Spleen (tissue), 11 donors: ENCODE data around the gene CHST12. TPM values are rescaled to one million over a fixed set of nuclear protein-coding genes. Genes with fewer than 3 reads are reported as not detected.

Experiments used
- DNase-seq: peaks from one replicate; pipeline ENCODE4 v3.0.0-alpha.2; 2020
- H3K27ac ChIP-seq, 8 donors: fragments of 200-600 bp; sonication (generic) in 7 of 8; 1 replicate in 4 of 8; 2 replicates in 4 of 8; pipeline versions ENCODE4 v1.5.0 to v1.8.0; 2016 to 2021; ENCODE audit warnings: inconsistent platforms in 4 of 8, mild to moderate bottlenecking in 4 of 8, moderate library complexity in 1 of 8
- H3K27me3 ChIP-seq, 7 donors: fragments of 200-600 bp; sonication (generic) in 6 of 7; replicated peaks in 1 of 7; 1 replicate in 4 of 7; 2 replicates in 3 of 7; pipeline versions ENCODE4 v1.5.0 to v1.8.0; 2016 to 2021; ENCODE audit warnings: inconsistent platforms in 3 of 7, mild to moderate bottlenecking in 1 of 7
- H3K36me3 ChIP-seq, 6 donors: fragments of 200-600 bp; sonication (generic) in 5 of 6; 1 replicate in 4 of 6; 2 replicates in 2 of 6; pipeline versions ENCODE4 v1.5.0 to v1.8.0; 2016 to 2021; ENCODE audit warnings: inconsistent platforms in 2 of 6
- H3K4me1 ChIP-seq, 6 donors: fragments of 200-600 bp; sonication (generic) in 5 of 6; 1 replicate in 3 of 6; 2 replicates in 3 of 6; pipeline versions ENCODE4 v1.5.0 to v1.8.0; 2016 to 2021; ENCODE audit warnings: inconsistent platforms in 3 of 6
- H3K4me3 ChIP-seq, 8 donors: fragments of 200-600 bp; sonication (generic) in 7 of 8; 1 replicate in 4 of 8; 2 replicates in 4 of 8; pipeline versions ENCODE4 v1.5.0 to v1.8.0; 2016 to 2021; ENCODE audit warnings: inconsistent platforms in 4 of 8, mild to moderate bottlenecking in 4 of 8, moderate library complexity in 2 of 8
- H3K9me3 ChIP-seq, 8 donors: fragments of 200-600 bp; sonication (generic) in 7 of 8; 1 replicate in 4 of 8; 2 replicates in 4 of 8; pipeline versions ENCODE4 v1.5.0 to v1.8.0; 2016 to 2021; ENCODE audit warnings: inconsistent platforms in 4 of 8
- CTCF ChIP-seq, 11 experiments: fragments of 200-600 bp in 7 of 11; fragments of 450-650 bp in 4 of 11; sonication (generic) in 4 of 11; IDR thresholded peaks in 8 of 11; conservative IDR thresholded peaks in 3 of 11; 1 replicate in 7 of 11; 2 replicates in 4 of 11; pipeline versions ENCODE4 v1.4.0 to v1.8.0; 2016 to 2021; ENCODE audit warnings: antibody characterized with exemption in 11 of 11, inconsistent platforms in 4 of 11, mild to moderate bottlenecking in 1 of 11
- POLR2A ChIP-seq, 3 donors: fragments of 450-650 bp; IDR thresholded peaks; one replicate each; pipeline ENCODE4 v1.5.1; 2017; ENCODE audit warnings: antibody characterized with exemption in 3 of 3, mild to moderate bottlenecking in 1 of 3
- POLR2AphosphoS5 ChIP-seq, 3 donors: sonication (generic); formaldehyde crosslinking; IDR thresholded peaks; one replicate each; pipeline ENCODE4 v1.5.1; 2017; ENCODE audit warnings: antibody characterized with exemption in 3 of 3
- WGBS, 5 donors: extraction: QIAGEN DNeasy Blood & Tissue Kit in 3 of 5; methylation state at CpG; one replicate each; pipeline versions ENCODE4 v1.1.5 to v1.1.7; 2013 to 2018; 5-methylcytosine and 5-hydroxymethylcytosine counted together
- intact Hi-C: fragments of 100-400 bp; cut with DNase I; formaldehyde crosslinking; loops from one replicate; pipeline ENCODE4 v1.15.0; 2023; ENCODE audit warnings: low total_unique reads
- polyA plus RNA-seq, 3 donors: library from polyadenylated mRNA; stranded (reverse); fragments of 200-250 nt; gene quantifications; one replicate each; pipeline ENCODE4 v1.2.1, GENCODE V29; 2013
- total RNA-seq, 7 donors: library from RNA; depleted of rRNA in 3 of 7; stranded (reverse); fragments of >200 nt in 3 of 7; fragmentation: NEBNext Ultra II Directional in 4 of 7; extraction: Animal tissue kit (Norgen Biotek cat#: 25700) in 4 of 7; gene quantifications; one replicate each; pipeline versions ENCODE4 v1.1.0 to v1.2.1, GENCODE V29; 2016 to 2021
- donor health status: healthy with polysubstance abuse.
- donor health status: DM: no; HTN: no; CAD: no; lungs with moderate emphysema.
- donor health status: DM: no; HTN: no; CAD: no.
- donor health status: Bipolar disorder and iron deficiency.
- donor health status: healthy.
- donor health status: DM: no; HTN: no; CAD: no.
- donor health status: DM: yes; HTN: yes; CAD: no.

The CHST12 gene
- total and polyA plus RNA-seq, 10 donors, result 7.7 to 51.4 (median 31.6) TPM

DNA sequence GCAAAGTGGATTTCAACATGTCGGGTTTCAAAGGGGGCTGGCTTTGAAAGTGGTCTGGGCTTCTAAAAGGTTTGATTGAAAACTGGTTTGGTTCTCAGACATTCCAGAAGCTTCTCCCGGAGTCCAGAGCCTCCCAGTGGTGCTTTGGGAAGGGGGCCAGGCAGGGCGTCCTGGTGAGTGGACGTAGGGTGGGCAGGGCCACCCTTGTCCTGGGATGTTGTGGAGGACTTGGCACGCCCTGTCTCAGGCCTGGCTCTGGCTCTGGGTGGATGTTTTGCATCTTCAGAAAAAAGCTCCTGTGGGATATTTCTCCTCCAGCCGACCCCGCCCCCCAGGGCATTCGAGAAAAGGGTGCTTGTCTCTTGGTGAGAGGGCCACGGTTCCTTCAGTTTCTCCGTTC lies 41.6 kb downstream of the CHST12 start:
- Histone ChIP-seq H3K4me1 (peaks cover 0 to 42% (median 6%) of the 10 kb centered on the region in 6 donors), H3K27me3 (no peaks in the 10 kb centered on the region), H3K27ac (peak overlapping the region in 4 of 8 donors; percentile 6 to 47 (median 30)), H3K9me3 (no peaks in the 10 kb centered on the region), H3K36me3 (peaks cover 0 to 52% (median 3%) of the 10 kb centered on the region in 6 donors), H3K4me3 (no peak overlapping the region)
- no peak for DNase-seq
- TF ChIP-seq POLR2A (IDR thresholded peaks at IDR 0.05), result no peak
- TF ChIP-seq POLR2AphosphoS5 (IDR thresholded peaks at IDR 0.05), result no peak
- TF ChIP-seq CTCF (IDR thresholded peaks at IDR 0.05 in 8 of 11, conservative IDR thresholded peaks at IDR 0.05 in 3 of 11), result no peak
- intact Hi-C loops, result no loop called here
- 77 to 90% (median 87%) methylated on average over 10 of the region's 10 CpGs for WGBS, 5 donors

GRCh38 chr7:2445898-2446555 lies 42.6 kb downstream of the CHST12 start:
- no peak for DNase-seq
- H3K9me3 ChIP-seq, result no peaks in the 10 kb centered on the region
- H3K27me3 ChIP-seq, result no peaks in the 10 kb centered on the region
- TF ChIP-seq POLR2AphosphoS5 (IDR thresholded peaks at IDR 0.05) (peak in 2 of 3 donors; percentile 10 to 57), CTCF (IDR thresholded peaks at IDR 0.05 in 8 of 11, conservative IDR thresholded peaks at IDR 0.05 in 3 of 11) (no peak)
- intact Hi-C loops, result no loop called here
- peaks cover 0 to 51% (median 3%) of the 10 kb centered on the region in 6 donors for H3K36me3 ChIP-seq
- peak overlapping the region in 2 of 8 donors; percentile 8 to 21 for H3K27ac ChIP-seq
- peaks cover 0 to 47% (median 9%) of the 10 kb centered on the region in 6 donors for H3K4me1 ChIP-seq
- WGBS, 5 donors, result 67 to 80% (median 74%) methylated on average over 21 of the region's 21 CpGs
- H3K4me3 ChIP-seq, result no peak overlapping the region

GRCh38 chr7:2446676-2447075 lies 43.3 kb downstream of the CHST12 start:
- H3K27me3 ChIP-seq, result no peaks in the 10 kb centered on the region
- intact Hi-C loops, result no loop called here
- TF ChIP-seq POLR2A (IDR thresholded peaks at IDR 0.05) (no peak), CTCF (IDR thresholded peaks at IDR 0.05 in 8 of 11, conservative IDR thresholded peaks at IDR 0.05 in 3 of 11) (no peak), POLR2AphosphoS5 (IDR thresholded peaks at IDR 0.05) (no peak)
- H3K9me3 ChIP-seq, result no peaks in the 10 kb centered on the region
- H3K4me3 ChIP-seq, result no peak overlapping the region
- peaks cover 3 to 47% (median 15%) of the 10 kb centered on the region in 6 donors for H3K4me1 ChIP-seq
- no peak for DNase-seq
- WGBS, 5 donors, result 76 to 94% (median 84%) methylated on average over 6 to 10 of the region's 10 CpGs
- peaks cover 0 to 51% (median 3%) of the 10 kb centered on the region in 6 donors for H3K36me3 ChIP-seq
- H3K27ac ChIP-seq, result peak overlapping the region in 1 of 8 donors; percentile 21

GRCh38 chr7:2450198-2451107 lies 47.0 kb downstream of the CHST12 start:
- no peak for DNase-seq
- intact Hi-C loops, result no loop called here
- Histone ChIP-seq H3K4me1 (peaks cover 8 to 41% (median 22%) of the 10 kb centered on the region in 6 donors), H3K27me3 (no peaks in the 10 kb centered on the region), H3K27ac (no peak overlapping the region), H3K9me3 (peaks cover 0 to 3% (median 0%) of the 10 kb centered on the region in 8 donors), H3K36me3 (peaks cover 0 to 16% (median 0%) of the 10 kb centered on the region in 6 donors), H3K4me3 (no peak overlapping the region)
- no peak for TF ChIP-seq CTCF (IDR thresholded peaks at IDR 0.05 in 8 of 11, conservative IDR thresholded peaks at IDR 0.05 in 3 of 11)
- TF ChIP-seq POLR2AphosphoS5 (IDR thresholded peaks at IDR 0.05), result peak; percentile 15 to 27 (median 24)
- no peak for TF ChIP-seq POLR2A (IDR thresholded peaks at IDR 0.05)
- 58 to 67% (median 62%) methylated on average over 24 to 32 of the region's 32 CpGs for WGBS, 5 donors
